Measurements from ENCODE around the gene REEP1.

The REEP1 gene

GRCh38 chr2:86284987-86285386, 52.4 kb downstream of the REEP1 start:
- no peak for DNase-seq (ENCODE audit: low read depth in 2 of 2, low spot score in 1 of 2)

- DNase-seq (ENCODE audit: low read depth in 2 of 2, low spot score in 1 of 2), result no peak
Observed at GRCh38 chr2:86284401-86284841, 53.0 kb downstream of the REEP1 start.

- DNase-seq (ENCODE audit: low read depth in 2 of 2, low spot score in 1 of 2), result no peak
Observed at GRCh38 chr2:86283411-86284030, 53.9 kb downstream of the REEP1 start.

GRCh38 chr2:86281066-86281700, 56.2 kb downstream of the REEP1 start:
- no peak for DNase-seq (ENCODE audit: low read depth in 2 of 2, low spot score in 1 of 2)

GRCh38 chr2:86280191-86280667, 57.2 kb downstream of the REEP1 start:
- DNase-seq (ENCODE audit: low read depth in 2 of 2, low spot score in 1 of 2), result no peak

- DNase-seq (ENCODE audit: low read depth in 2 of 2, low spot score in 1 of 2), result no peak
Observed at GRCh38 chr2:86275962-86276361, 61.5 kb downstream of the REEP1 start.

GRCh38 chr2:86275384-86275799, 62.0 kb downstream of the REEP1 start:
- no peak for DNase-seq (ENCODE audit: low read depth in 2 of 2, low spot score in 1 of 2)

- no peak for DNase-seq (ENCODE audit: low read depth in 2 of 2, low spot score in 1 of 2)
Observed at GRCh38 chr2:86274918-86275275, 62.5 kb downstream of the REEP1 start.

GRCh38 chr2:86274265-86274917, 63.0 kb downstream of the REEP1 start:
- no peak for DNase-seq (ENCODE audit: low read depth in 2 of 2, low spot score in 1 of 2)

- no peak for DNase-seq (ENCODE audit: low read depth in 2 of 2, low spot score in 1 of 2)
Observed at GRCh38 chr2:86272111-86272510, 65.3 kb downstream of the REEP1 start.

- DNase-seq (ENCODE audit: low read depth in 2 of 2, low spot score in 1 of 2), result no peak
Observed at GRCh38 chr2:86271248-86271647, 66.2 kb downstream of the REEP1 start.

GRCh38 chr2:86263956-86264355, 73.5 kb downstream of the REEP1 start:
- DNase-seq (ENCODE audit: low read depth in 2 of 2, low spot score in 1 of 2), result no peak

GRCh38 chr2:86260978-86261377, 76.4 kb downstream of the REEP1 start:
- DNase-seq (ENCODE audit: low read depth in 2 of 2, low spot score in 1 of 2), result no peak

GRCh38 chr2:86258106-86258505, 79.3 kb downstream of the REEP1 start:
- DNase-seq (ENCODE audit: low read depth in 2 of 2, low spot score in 1 of 2), result no peak

GRCh38 chr2:86256982-86257381, 80.4 kb downstream of the REEP1 start:
- DNase-seq (ENCODE audit: low read depth in 2 of 2, low spot score in 1 of 2), result no peak

- no peak for DNase-seq (ENCODE audit: low read depth in 2 of 2, low spot score in 1 of 2)
Observed at GRCh38 chr2:86256300-86256699, 81.1 kb downstream of the REEP1 start.

GRCh38 chr2:86254576-86255538, 82.6 kb downstream of the REEP1 start:
- DNase-seq (ENCODE audit: low read depth in 2 of 2, low spot score in 1 of 2), result no peak

- no peak for DNase-seq (ENCODE audit: low read depth in 2 of 2, low spot score in 1 of 2)
Observed at GRCh38 chr2:86253424-86253823, 84.0 kb downstream of the REEP1 start.

GRCh38 chr2:86251840-86252266, 85.6 kb downstream of the REEP1 start:
- DNase-seq (ENCODE audit: low read depth in 2 of 2, low spot score in 1 of 2), result no peak

- no peak for DNase-seq (ENCODE audit: low read depth in 2 of 2, low spot score in 1 of 2)
Observed at GRCh38 chr2:86249579-86250391, 87.6 kb downstream of the REEP1 start.

Data from stimulated activated CD8-positive, alpha-beta memory T cell treated with anti-CD3 and anti-CD28 coated beads, Interleukin-4, amount 100 ng/mL, for 1 hour (primary cell).